ENCODE results near the gene ZNF683.

- TF ChIP-seq CTCF (conservative IDR thresholded peaks at IDR 0.05 in 1 of 2, IDR thresholded peaks at IDR 0.05 in 1 of 2; ENCODE audit: low read depth in 1 of 2, low read length in 2 of 2) (no peak), EZH2 (IDR thresholded peaks at IDR 0.05; ENCODE audit: low read length, missing control alignments) (no peak)
These were observed 12.4 kb downstream of the ZNF683 start for GRCh38 chr1:26359981-26360806.

Measured in fibroblast of lung (primary cell).